Small intestine (tissue), 7 donors: ENCODE measurements around the gene CCDC87. TPM values are rescaled to one million over a fixed set of nuclear protein-coding genes. Genes with fewer than 3 reads are reported as not detected.
A peak's percentile ranks its signal among the peaks of the same experiment; 100 is the strongest.
"Not testable (repeated sequence)": the region's sequence is repeated elsewhere in the genome, so short reads cannot be mapped to it uniquely, and the experiment has no call there.

Experiments
- DNase-seq, 2 donors: peaks; one replicate each; pipeline versions ENCODE4 v3.0.0 to v3.0.0-alpha.2; 2013
- FAIRE-seq: peaks from 2 replicates; lab custom pipeline; 2012; peaks lifted over from hg19 to GRCh38; lab: Jason Lieb, UNC
- H3K27ac ChIP-seq, 3 donors: one replicate each; pipeline ENCODE4 v1.5.1; 2013; ENCODE audit warnings: low read length in 2 of 3, mild to moderate bottlenecking in 2 of 3, control low read depth in 1 of 3, inconsistent platforms in 1 of 3, low read depth in 1 of 3, moderate library complexity in 1 of 3
- H3K27me3 ChIP-seq, 3 donors: one replicate each; pipeline ENCODE4 v1.6.1; 2013; ENCODE audit warnings: low read length in 3 of 3, inconsistent platforms in 1 of 3; ENCODE audit not compliant: control insufficient read depth in 3 of 3, insufficient read depth in 3 of 3
- H3K36me3 ChIP-seq, 3 donors: one replicate each; pipeline ENCODE4 v1.6.1; 2013; ENCODE audit warnings: low read length in 3 of 3, inconsistent platforms in 1 of 3, low read depth in 1 of 3, mild to moderate bottlenecking in 1 of 3, moderate library complexity in 1 of 3; ENCODE audit not compliant: control insufficient read depth in 3 of 3, insufficient read depth in 2 of 3
- H3K4me1 ChIP-seq, 3 donors: one replicate each; pipeline ENCODE4 v1.6.1; 2013; ENCODE audit warnings: low read length in 2 of 3, inconsistent platforms in 1 of 3, low read depth in 1 of 3, mild to moderate bottlenecking in 1 of 3, moderate library complexity in 1 of 3; ENCODE audit not compliant: control insufficient read depth in 3 of 3, insufficient read depth in 2 of 3
- H3K4me3 ChIP-seq, 3 donors: one replicate each; pipeline ENCODE4 v1.5.1; 2013; ENCODE audit warnings: low read length in 3 of 3, control low read depth in 1 of 3, inconsistent platforms in 1 of 3, low read depth in 1 of 3, mild to moderate bottlenecking in 1 of 3, moderate library complexity in 1 of 3
- H3K9me3 ChIP-seq, 2 donors: one replicate each; pipeline ENCODE4 v1.6.1; 2013; ENCODE audit warnings: low read depth in 1 of 2, low read length in 1 of 2; ENCODE audit not compliant: control insufficient read depth in 2 of 2, insufficient read depth in 1 of 2
- WGBS, 3 donors: extraction: QIAGEN DNeasy Blood & Tissue Kit; methylation state at CpG; one replicate each; pipeline ENCODE4 v1.1.7; 2013; 5-methylcytosine and 5-hydroxymethylcytosine counted together
- polyA plus RNA-seq, 4 donors: library from polyadenylated mRNA; stranded (reverse) in 3 of 4; unstranded in 1 of 4; fragments of 200-250 nt in 3 of 4; fragments of 120-200 nt in 1 of 4; gene quantifications; one replicate each; pipeline versions ENCODE4 v1.2.1 to v1.2.3, GENCODE V29; 2013
- donor health status: healthy with polysubstance abuse.
- donor health status: control.
- donor health status: control.
- donor health status: Bipolar disorder and iron deficiency.
- donor health status: healthy.

CCDC87 gene
- polyA plus RNA-seq, 4 donors: 0.09 to 0.22 (median 0.21) TPM; not detected in 1

- DNase-seq (peak; percentile 29 to 52), FAIRE-seq (no peak)
- H3K4me1 ChIP-seq: peaks cover 0 to 16% (median 0%) of the 10 kb centered on the region in 3 donors
- peaks cover 0 to 38% (median 3%) of the 10 kb centered on the region in 3 donors for H3K36me3 ChIP-seq
- peaks cover 0 to 5% (median 0%) of the 10 kb centered on the region in 3 donors for H3K27me3 ChIP-seq
- H3K4me3 ChIP-seq: no peak overlapping the region
- peak overlapping the region in 1 of 3 donors; percentile 48 for H3K27ac ChIP-seq
- 36 to 80% (median 68%) methylated on average over 26 of the region's 26 CpGs for WGBS, 3 donors
- no peaks in the 10 kb centered on the region for H3K9me3 ChIP-seq
These were observed 49.4 kb downstream of the CCDC87 start for GRCh38 chr11:66543263-66544107.

- no peak overlapping the region for H3K4me3 ChIP-seq
- peaks cover 0 to 16% (median 0%) of the 10 kb centered on the region in 3 donors for H3K4me1 ChIP-seq
- no peak for FAIRE-seq
- H3K9me3 ChIP-seq: no peaks in the 10 kb centered on the region
- 87 to 89% (median 87%) methylated on average over 10 of the region's 10 CpGs for WGBS, 3 donors
- H3K36me3 ChIP-seq: peaks cover 0 to 40% (median 3%) of the 10 kb centered on the region in 3 donors
- H3K27me3 ChIP-seq: peaks cover 0 to 4% (median 0%) of the 10 kb centered on the region in 3 donors
- no peak for DNase-seq
- H3K27ac ChIP-seq: no peak overlapping the region
These were observed 50.5 kb downstream of the CCDC87 start for GRCh38 chr11:66542362-66542761.

GRCh38 chr11:66541892-66542291 lies 51.0 kb downstream of the CCDC87 start:
- WGBS, 3 donors: 89 to 93% (median 89%) methylated on average over 4 of the region's 4 CpGs
- FAIRE-seq (no peak), DNase-seq (no peak)
- Histone ChIP-seq H3K4me3 (no peak overlapping the region), H3K9me3 (no peaks in the 10 kb centered on the region), H3K4me1 (peaks cover 0 to 14% (median 0%) of the 10 kb centered on the region in 3 donors), H3K36me3 (peaks cover 2 to 44% (median 3%) of the 10 kb centered on the region in 3 donors), H3K27me3 (peaks cover 0 to 4% (median 0%) of the 10 kb centered on the region in 3 donors), H3K27ac (no peak overlapping the region)

GRCh38 chr11:66540598-66540997 lies 52.3 kb downstream of the CCDC87 start:
- H3K27me3 ChIP-seq, FAIRE-seq, H3K27ac ChIP-seq, DNase-seq, H3K4me1 ChIP-seq, H3K9me3 ChIP-seq, H3K4me3 ChIP-seq: not testable (repeated sequence)
- H3K36me3 ChIP-seq: peaks cover 2 to 54% (median 3%) of the 10 kb centered on the region in 3 donors
- 77 to 92% (median 86%) methylated on average over 6 to 8 of the region's 8 CpGs for WGBS, 3 donors

Other genes with a start within 250 kb of the CCDC87 start
- 10 to 100 TPM; 33.5 to 77.5 (median 72.7) TPM for gene BRMS1, start 248.0 kb downstream of the CCDC87 start, polyA plus RNA-seq
- gene B4GAT1, start 245.4 kb downstream of the CCDC87 start, polyA plus RNA-seq: 10 to 100 TPM; 12.2 to 28.0 (median 20.8) TPM
- 10 to 100 TPM in 2 of 4 donors, 1 to 10 TPM in 1, under 1 TPM in 1; 0.89 to 16.2 (median 6.7) TPM for gene SLC29A2, start 221.3 kb downstream of the CCDC87 start, polyA plus RNA-seq
- gene NPAS4, start 172.0 kb downstream of the CCDC87 start, polyA plus RNA-seq: under 1 TPM in 2 of 4 donors, not detected in 2; 0.10 to 0.15 TPM
- 100 to 1,000 TPM in 1 of 4 donors, 10 to 100 TPM in 3; 57.0 to 118 (median 64.1) TPM for gene MRPL11, start 154.2 kb downstream of the CCDC87 start, polyA plus RNA-seq
- 1 to 10 TPM; 3.1 to 5.0 (median 4.6) TPM for gene PELI3, start 126.2 kb downstream of the CCDC87 start, polyA plus RNA-seq
- 10 to 100 TPM; 25.3 to 67.7 (median 37.4) TPM for gene DPP3, start 112.6 kb downstream of the CCDC87 start, polyA plus RNA-seq
- gene BBS1, start 82.4 kb downstream of the CCDC87 start, polyA plus RNA-seq: 10 to 100 TPM in 2 of 4 donors, 1 to 10 TPM in 2; 3.8 to 37.1 (median 7.9) TPM
- gene ZDHHC24, start 47.0 kb downstream of the CCDC87 start, polyA plus RNA-seq: 10 to 100 TPM in 1 of 4 donors, 1 to 10 TPM in 3; 3.1 to 11.0 (median 5.5) TPM
- gene ACTN3, start 46.2 kb downstream of the CCDC87 start, polyA plus RNA-seq: under 1 TPM in 2 of 4 donors, not detected in 2; 0.01 to 0.19 TPM
- 10 to 100 TPM in 2 of 4 donors, 1 to 10 TPM in 1, under 1 TPM in 1; 0.67 to 21.0 (median 7.8) TPM for gene CTSF, start 24.5 kb downstream of the CCDC87 start, polyA plus RNA-seq
- gene CCS, start 122 bp upstream of the CCDC87 start, polyA plus RNA-seq: 10 to 100 TPM; 35.0 to 100.0 (median 66.6) TPM
- 10 to 100 TPM; 17.0 to 63.4 (median 32.6) TPM for gene RBM14, start 23.6 kb upstream of the CCDC87 start, polyA plus RNA-seq
- gene RBM4, start 45.6 kb upstream of the CCDC87 start, polyA plus RNA-seq: 100 to 1,000 TPM in 2 of 4 donors, 10 to 100 TPM in 2; 86.1 to 141 (median 94.4) TPM
- 10 to 100 TPM in 2 of 4 donors, 1 to 10 TPM in 2; 7.0 to 35.9 (median 11.3) TPM for gene RBM4B, start 84.8 kb upstream of the CCDC87 start, polyA plus RNA-seq
- 1 to 10 TPM in 3 of 4 donors, under 1 TPM in 1; 0.27 to 5.0 (median 2.8) TPM for gene SPTBN2, start 136.2 kb upstream of the CCDC87 start, polyA plus RNA-seq